Measurements from ENCODE around the gene C10orf120.

DNA sequence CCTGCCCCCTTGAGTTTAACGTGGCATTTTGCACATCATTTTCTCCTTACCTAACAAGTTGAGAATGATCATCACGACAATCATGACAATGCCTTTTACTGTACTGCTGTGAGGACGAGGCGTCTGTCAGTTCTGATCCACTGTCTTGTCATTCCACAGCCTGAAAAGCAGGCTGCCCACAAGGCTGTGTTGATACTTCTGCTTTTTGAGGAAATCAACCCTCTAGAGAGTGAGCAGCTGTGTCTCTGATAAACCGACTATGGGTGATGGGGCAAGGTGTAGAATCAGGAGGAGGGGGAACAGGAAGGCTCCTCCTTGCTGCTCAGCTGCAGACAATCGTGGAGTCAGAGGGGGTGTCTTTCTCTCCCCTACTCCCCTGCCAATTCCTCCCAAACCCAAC, 30.6 kb upstream of the C10orf120 start:
- TF ChIP-seq POLR2A (IDR thresholded peaks at IDR 0.05): no peak
- TF ChIP-seq POLR2AphosphoS5 (IDR thresholded peaks at IDR 0.05): no peak
- TF ChIP-seq, protein P1, sequence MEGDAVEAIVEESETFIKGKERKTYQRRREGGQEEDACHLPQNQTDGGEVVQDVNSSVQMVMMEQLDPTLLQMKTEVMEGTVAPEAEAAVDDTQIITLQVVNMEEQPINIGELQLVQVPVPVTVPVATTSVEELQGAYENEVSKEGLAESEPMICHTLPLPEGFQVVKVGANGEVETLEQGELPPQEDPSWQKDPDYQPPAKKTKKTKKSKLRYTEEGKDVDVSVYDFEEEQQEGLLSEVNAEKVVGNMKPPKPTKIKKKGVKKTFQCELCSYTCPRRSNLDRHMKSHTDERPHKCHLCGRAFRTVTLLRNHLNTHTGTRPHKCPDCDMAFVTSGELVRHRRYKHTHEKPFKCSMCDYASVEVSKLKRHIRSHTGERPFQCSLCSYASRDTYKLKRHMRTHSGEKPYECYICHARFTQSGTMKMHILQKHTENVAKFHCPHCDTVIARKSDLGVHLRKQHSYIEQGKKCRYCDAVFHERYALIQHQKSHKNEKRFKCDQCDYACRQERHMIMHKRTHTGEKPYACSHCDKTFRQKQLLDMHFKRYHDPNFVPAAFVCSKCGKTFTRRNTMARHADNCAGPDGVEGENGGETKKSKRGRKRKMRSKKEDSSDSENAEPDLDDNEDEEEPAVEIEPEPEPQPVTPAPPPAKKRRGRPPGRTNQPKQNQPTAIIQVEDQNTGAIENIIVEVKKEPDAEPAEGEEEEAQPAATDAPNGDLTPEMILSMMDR (IDR thresholded peaks at IDR 0.05): no peak
- TF ChIP-seq EP300 (IDR thresholded peaks at IDR 0.05): no peak
